GM18907 (cell line): ENCODE measurements around the gene SERHL2.
"Not testable (repeated sequence)": the region's sequence is repeated elsewhere in the genome, so short reads cannot be mapped to it uniquely, and the experiment has no call there.

Experiments
- ATAC-seq: cut with Tn5 transposase; IDR thresholded peaks from one replicate; pipeline ENCODE4 v1.9.1; 2021; ENCODE audit warnings: mild to moderate bottlenecking, moderate library complexity; ENCODE audit not compliant: unreplicated experiment

SERHL2 gene

DNA sequence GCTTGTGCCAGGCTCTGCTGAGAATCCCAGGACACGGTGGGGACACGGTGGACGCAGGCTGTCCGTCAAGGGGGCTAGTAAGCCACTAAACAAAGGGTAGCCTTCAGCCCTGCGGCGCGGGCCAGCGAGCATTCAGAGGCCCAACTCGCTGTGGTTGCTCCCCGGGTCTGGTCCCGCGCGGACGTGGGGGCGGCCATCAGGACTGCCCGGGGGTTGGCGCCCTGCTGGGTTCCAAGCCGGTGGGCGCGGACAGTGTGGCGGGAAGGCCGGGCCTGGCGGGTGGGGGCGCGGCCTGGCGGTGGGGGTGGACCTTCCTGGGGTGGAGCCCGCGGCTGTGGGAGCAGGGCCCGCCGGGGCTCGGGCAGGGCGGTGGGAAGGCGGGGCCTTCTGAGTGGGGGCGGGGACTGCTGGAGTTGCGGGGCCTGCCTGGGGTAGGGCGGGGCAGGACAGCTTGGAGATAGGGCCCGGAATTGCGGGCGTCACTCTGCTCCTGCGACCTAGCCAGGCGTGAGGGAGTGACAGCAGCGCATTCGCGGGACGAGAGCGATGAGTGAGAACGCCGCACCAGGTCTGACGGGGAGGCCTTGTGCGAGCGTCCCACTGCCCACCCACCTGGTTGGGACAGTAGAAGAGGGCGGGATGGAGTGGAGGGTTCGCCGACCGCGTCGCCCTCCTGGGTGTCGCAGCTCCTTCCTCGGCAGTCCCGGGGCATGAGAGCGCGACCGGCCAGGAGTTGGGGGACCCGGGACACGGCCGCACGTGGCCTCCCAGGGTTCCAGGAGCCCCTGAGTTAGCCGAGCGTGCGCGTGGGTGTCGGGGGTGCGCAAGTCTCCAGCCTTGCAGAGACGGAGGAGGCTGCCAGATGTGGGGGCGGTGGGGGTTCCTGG is at the start of gene SERHL2:
Gene SERHL2 (plus strand): TSS at position 482 of the 887 bp plus-strand sequence. CDS start 65 bp downstream, at position 547.
- peak; percentile 57 for ATAC-seq

DNA sequence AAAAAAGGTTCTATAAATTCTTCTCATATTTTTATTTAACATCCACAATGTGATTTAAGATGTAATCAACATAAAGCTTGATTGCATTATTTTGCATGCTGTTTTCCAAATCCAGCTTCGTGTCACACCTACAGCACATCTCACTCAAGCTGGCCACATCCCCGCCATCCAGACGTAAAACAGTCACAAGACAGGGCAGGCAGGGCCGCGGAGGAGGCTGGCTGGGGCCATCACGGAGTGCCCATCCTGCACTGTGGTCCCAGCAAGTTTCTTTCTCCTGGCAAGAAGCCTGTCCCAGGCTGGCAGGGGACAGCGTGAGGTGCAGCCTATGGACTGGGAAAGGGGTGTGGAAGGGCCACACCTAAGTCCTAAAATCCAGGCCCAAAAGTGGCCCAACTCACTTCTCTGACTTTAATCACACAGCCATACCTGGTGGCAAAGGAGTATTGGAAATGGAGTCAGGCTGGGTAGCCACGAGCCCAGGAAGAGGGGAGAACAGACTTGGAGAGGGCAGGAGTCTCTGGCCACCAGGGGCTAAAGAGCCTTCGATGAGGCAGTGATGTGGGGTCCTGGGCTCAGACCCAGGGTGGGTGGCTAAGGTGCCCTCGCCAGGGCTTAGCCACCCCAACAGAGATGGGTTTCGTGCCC is 45.3 kb upstream of the SERHL2 start:
- not testable (repeated sequence) for ATAC-seq

DNA sequence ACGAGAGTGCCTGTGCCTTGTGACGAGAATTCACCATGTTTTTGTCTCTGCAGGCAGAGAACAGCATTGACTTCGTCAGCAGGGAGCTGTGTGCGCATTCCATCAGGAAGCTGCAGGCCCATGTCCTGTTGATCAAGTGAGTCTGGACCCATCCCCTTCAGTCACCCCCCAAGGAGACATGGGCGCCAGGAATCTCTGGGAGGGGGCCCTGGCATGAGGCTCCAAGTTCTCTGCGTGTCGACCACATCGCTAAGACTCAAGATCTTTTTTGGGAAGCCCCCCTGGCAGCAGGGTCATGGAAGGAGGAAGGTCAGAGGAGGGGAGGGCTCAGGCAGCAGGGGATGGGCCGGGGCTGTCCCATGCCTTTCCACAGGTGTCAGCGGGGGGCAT is 44.8 kb upstream of the SERHL2 start:
- not testable (repeated sequence) for ATAC-seq

GRCh38 chr22:42509548-42509947 is 44.2 kb upstream of the SERHL2 start:
- ATAC-seq: no peak

- no peak for ATAC-seq
Measured at GRCh38 chr22:42511401-42511891, 42.3 kb upstream of the SERHL2 start.

DNA sequence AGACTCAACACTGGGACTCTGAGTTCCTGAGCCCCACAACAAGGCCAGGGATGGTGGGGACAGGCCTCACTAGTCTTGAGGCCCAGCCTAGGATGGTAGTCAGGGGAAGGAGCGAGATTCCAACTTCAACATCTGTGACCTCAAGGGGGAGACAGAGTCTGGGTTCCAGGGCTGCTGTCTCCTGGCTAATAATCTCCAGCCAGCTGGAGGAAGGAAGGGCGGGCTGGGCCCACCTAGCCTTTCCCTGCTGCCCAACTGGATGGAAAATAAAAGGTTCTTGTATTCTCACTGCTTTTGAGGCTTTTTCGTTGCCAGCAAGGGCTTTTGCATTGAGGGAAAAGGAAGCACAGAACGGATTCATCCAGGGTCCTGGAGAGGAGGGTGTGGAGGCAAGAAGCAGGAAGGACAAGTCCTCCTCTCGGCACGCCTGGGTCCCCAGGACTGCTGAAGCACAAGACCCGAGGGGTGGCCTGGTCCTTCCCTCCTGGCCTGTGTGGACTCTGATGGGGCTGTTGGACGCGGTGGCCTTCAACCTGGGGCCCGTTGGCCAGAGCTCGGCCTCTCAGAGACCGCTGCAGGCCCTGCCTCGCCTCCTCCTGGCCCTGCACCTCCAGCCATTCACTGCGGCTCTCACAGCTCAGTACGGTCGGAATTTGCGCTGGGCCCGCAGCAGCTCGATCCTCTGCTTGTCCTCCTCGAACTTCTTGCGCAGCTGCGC is 41.3 kb upstream of the SERHL2 start:
- ATAC-seq: not testable (repeated sequence)

DNA sequence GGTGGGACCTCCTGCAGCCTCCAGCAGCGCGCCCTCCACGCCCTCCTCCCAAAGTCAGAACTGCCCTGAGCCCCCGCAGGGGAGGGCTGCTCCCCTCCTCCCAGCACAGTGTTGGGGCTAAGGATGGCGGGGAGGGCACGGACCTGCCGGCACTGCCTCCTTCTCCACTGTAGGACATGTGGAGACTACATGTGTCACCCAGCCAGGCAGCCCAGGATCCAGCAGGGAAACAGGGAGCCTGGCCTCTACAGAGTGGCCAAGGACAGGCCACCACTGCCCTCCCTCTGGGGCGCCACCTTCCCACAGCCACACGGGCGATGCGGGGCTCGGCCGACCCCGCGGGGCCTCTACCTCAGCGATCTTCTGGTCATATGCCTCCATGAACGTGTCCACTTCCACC is 39.4 kb upstream of the SERHL2 start:
- not testable (repeated sequence) for ATAC-seq

- ATAC-seq: not testable (repeated sequence)
Measured at GRCh38 chr22:42515304-42515703, 38.5 kb upstream of the SERHL2 start.

GRCh38 chr22:42515896-42516295 is 37.9 kb upstream of the SERHL2 start:
- ATAC-seq: no peak

- not testable (repeated sequence) for ATAC-seq
Measured at GRCh38 chr22:42517103-42517502, 36.7 kb upstream of the SERHL2 start.

GRCh38 chr22:42518638-42519524 is 34.9 kb upstream of the SERHL2 start:
- peak; percentile 11 for ATAC-seq

DNA sequence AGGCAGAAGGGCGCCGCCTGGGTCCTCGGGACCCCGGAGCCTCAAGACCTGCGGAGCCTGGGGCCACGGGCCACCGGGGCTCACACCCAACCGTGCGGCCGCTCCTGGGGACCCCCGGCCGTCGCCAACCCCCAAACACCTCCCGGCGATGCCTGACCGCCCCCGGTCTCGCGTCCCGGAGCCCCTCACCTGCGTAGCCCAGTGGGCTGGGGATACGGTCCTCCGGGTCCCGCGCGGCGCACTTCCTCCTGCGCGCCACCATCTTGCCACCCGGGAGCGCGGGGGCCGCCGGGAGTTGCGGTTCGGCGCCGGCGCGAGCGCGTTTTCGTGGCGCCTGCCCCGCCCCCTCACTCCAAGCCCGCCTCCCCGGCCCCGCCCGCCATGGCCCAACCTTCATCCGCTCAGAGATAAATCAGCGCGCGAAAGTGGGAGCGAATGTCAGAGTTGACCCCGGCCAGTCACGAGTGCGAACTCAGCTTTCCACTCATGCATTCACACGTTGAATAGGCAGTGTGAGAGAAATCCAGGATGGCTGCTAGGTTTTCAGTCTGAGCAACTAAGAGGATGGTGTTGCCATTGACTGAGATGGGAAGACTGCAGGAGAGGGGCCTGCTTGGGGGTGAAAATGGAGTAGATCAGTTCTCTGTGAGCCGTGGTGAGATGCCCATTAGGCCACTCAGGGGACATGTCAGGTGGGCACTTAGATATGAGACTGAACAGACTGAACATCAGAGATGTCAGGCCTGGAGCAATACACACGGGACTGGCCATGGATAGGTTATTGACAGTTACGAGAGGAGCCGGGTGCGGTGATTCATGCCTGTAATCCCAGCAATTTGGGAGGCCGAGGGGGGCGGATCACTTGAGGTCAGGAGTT is 34.0 kb upstream of the SERHL2 start, which contains the start of gene RRP7A:
Gene RRP7A (minus strand): TSS at position 272 of the 877 bp plus-strand sequence. CDS start 10 bp downstream, at position 262.
- ATAC-seq: peak; percentile 68

GRCh38 chr22:42521228-42521546 is 32.6 kb upstream of the SERHL2 start:
- no peak for ATAC-seq

- no peak for ATAC-seq
Measured at GRCh38 chr22:42522546-42522945, 31.2 kb upstream of the SERHL2 start.

GRCh38 chr22:42528591-42529307 is 25.0 kb upstream of the SERHL2 start:
- peak; percentile 67 for ATAC-seq

GRCh38 chr22:42529435-42529834 is 24.3 kb upstream of the SERHL2 start:
- ATAC-seq: not testable (repeated sequence)

- ATAC-seq: not testable (repeated sequence)
Measured at GRCh38 chr22:42531401-42532084, 22.2 kb upstream of the SERHL2 start.

DNA sequence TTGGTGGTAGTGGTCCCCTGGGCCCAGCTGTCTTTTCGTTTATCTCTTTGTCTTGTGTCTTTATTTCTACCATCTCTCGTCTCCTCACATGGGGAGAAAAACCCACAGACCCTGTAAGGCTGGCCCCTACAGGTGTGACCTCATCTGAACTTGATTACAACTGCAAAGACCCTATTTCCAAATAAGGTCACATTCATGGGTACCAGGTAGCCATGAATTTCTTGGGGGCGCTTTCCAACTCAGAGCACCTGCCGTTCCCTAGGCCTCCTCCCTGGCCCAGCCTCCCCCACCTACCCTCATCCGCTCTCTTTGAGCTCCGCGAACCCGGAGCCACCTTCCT is 20.1 kb upstream of the SERHL2 start:
- ATAC-seq: no peak
